Liver (tissue), 3 donors: ENCODE measurements around the gene ATP2B3.

Experiments
- ATF3 ChIP-seq: IDR thresholded peaks from 2 replicates; pipeline ENCODE4 v1.6.1; 2016; ENCODE audit warnings: antibody characterized with exemption
- CTCF ChIP-seq: fragments of 150-350 bp; IDR thresholded peaks from 2 replicates; pipeline ENCODE4 v1.5.1; 2017; ENCODE audit warnings: improper control_type of control experiment, low read depth, low read length; ENCODE audit not compliant: missing input control
- FOXA1 ChIP-seq: IDR thresholded peaks from 2 replicates; pipeline ENCODE4 v1.6.1; 2016; ENCODE audit warnings: antibody characterized with exemption
- MAX ChIP-seq: IDR thresholded peaks from 2 replicates; pipeline ENCODE4 v1.6.1; 2016; ENCODE audit warnings: antibody characterized with exemption
- RAD21 ChIP-seq, 2 donors: IDR thresholded peaks; 2 replicates each; pipeline ENCODE4 v1.6.1; 2016; ENCODE audit warnings: antibody characterized with exemption in 2 of 2, mild to moderate bottlenecking in 2 of 2
- REST ChIP-seq: IDR thresholded peaks from 2 replicates; pipeline ENCODE4 v1.6.1; 2016; ENCODE audit warnings: antibody characterized with exemption, mild to moderate bottlenecking
- SP1 ChIP-seq: IDR thresholded peaks from 2 replicates; pipeline ENCODE4 v1.6.1; 2018; ENCODE audit warnings: antibody characterized with exemption, mild to moderate bottlenecking
- YY1 ChIP-seq: IDR thresholded peaks from 2 replicates; pipeline ENCODE4 v1.6.1; 2016; ENCODE audit warnings: antibody characterized with exemption, mild to moderate bottlenecking
- donor health status: healthy.
- donor health status: healthy.

- TF ChIP-seq MAX, result no peak
- TF ChIP-seq CTCF, result no peak
- TF ChIP-seq SP1, result no peak
- TF ChIP-seq FOXA1, result no peak
- TF ChIP-seq REST, result no peak
- no peak for TF ChIP-seq ATF3
- TF ChIP-seq RAD21 (IDR thresholded peaks at IDR 0.05), result no peak
- TF ChIP-seq YY1, result no peak
Measured at GRCh38 chrX:153475271-153475670, 42.2 kb upstream of the ATP2B3 start.
